GM19463 (cell line): Measurements from ENCODE around the gene GTF2A1.

Experiments
- ATAC-seq: cut with Tn5 transposase; IDR thresholded peaks from one replicate; pipeline ENCODE4 v1.9.1; 2021; ENCODE audit warnings: mild to moderate bottlenecking, moderate library complexity; ENCODE audit not compliant: unreplicated experiment

Gene GTF2A1

DNA sequence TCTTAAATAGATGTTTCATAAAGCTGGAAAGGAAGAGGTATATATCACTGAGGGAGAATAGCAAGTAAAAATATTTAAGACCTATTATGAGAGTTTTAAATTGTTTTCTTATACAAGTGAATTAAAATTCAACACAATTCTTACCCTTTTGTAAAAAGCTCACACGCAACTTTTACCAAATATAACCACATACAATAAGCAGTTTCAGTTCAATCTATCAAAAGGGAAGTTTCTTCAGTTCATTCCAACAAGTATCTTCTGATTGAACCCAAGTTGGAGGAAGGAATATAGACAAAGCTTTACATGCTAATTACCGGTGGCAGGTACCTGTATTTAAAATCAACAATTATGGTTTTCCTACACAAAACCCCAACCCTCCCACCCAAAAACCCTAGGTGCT is 41.1 kb downstream of the GTF2A1 start:
- ATAC-seq: no peak

- peak; percentile 68 for ATAC-seq
Measured at GRCh38 chr14:81178063-81178462, 42.7 kb downstream of the GTF2A1 start.

DNA sequence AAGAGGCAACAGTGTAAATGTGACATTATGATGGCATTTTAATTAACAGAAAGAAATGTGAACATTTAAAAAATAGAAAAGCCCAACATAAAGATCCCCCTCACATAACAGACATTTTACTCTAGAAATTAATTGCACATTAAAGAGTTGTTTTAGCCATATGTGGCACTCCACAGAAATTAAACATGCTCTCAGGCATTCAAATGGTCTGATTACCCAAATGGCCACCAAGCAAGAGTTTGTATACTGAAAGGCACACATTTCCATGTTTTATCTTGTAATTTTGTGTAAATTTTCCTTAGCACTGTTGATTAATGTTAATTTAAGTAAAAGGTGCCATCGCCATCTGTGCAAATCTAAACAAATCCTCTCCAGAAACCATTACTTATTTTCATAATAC is 43.5 kb downstream of the GTF2A1 start:
- no peak for ATAC-seq

- no peak for ATAC-seq
Measured at GRCh38 chr14:81176241-81176640, 44.5 kb downstream of the GTF2A1 start.

- ATAC-seq: peak; percentile 23
Measured at GRCh38 chr14:81172881-81173280, 47.9 kb downstream of the GTF2A1 start.

DNA sequence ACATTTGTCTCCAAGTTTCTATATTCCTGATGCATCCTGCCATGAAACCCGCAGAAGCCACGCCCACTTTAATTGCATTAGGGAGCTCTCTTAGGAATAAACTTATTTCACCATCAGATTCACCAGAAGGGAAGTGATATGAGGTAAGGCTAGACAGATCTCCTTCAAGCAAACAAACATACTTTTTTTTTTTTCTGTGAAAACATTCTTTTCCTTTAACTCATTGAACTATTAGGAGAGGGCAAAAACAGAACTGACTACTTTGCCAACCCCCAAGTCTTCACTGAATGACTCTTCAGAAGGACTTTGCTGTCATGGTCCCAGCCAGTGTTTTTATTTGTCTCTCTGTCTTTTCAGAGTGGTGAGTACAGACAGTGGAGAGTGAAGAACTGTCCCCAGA is 48.4 kb downstream of the GTF2A1 start:
- peak; percentile 21 for ATAC-seq

- ATAC-seq: no peak
Measured at GRCh38 chr14:81170829-81171195, 49.9 kb downstream of the GTF2A1 start.

- ATAC-seq: peak; percentile 92
Measured at GRCh38 chr14:81170104-81170828, 50.5 kb downstream of the GTF2A1 start.

DNA sequence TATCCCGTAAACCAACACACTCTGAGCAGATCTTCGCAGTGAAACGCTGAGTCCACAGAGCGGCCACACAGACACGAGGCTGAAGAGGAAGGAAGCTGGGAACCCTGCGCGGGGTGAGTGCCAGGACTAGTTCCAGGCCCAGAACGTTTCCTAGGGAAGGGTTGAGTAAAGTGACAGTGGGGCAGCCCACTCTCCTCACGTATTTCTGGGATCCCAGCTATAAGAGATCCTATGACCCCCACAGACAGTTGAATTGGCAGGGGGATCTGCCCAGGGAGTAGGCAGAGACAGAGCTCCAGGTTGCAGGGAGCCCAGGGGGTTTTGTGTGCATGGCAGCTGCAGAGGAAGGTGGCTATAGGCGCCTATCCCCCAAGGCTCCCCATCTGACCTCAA is 51.1 kb downstream of the GTF2A1 start:
- ATAC-seq: peak; percentile 13

DNA sequence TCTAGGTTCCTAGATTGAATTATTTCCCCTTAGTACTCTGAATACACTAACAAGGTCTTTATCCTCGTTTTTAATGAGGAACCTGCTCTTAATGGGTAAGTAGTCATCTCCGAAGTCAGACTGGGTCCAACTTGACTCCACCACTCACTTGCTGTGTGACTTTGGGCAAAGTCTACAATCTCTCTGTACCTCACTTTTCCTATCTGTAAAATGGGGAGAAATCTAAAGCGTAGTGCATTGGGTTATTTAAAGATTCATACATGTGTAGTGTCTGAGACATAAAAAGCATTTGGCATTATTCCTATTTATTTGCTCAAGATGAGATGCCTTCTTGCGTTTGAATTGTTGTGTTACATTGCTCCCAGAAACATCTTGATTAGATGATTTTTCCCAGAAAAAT is 51.5 kb downstream of the GTF2A1 start:
- no peak for ATAC-seq

DNA sequence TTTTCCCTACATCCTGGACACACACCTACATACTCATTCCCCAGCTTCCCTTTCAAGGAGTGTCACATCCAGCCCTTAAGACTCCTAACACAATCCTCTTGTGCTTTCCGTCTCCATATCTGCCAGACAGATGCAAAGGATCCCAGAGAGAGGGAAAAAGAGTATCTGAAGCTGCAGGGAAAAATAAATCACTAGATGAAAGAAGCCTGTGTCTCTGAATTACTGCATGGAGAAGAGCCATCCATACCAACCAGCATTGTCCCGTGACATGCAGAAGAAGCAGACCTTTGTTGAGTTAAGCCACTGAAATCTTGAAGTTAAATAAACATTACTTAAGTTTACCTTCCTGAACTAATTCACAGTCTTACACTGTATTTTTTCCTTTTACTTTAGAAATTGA is 54.6 kb downstream of the GTF2A1 start:
- ATAC-seq: no peak

- no peak for ATAC-seq
Measured at GRCh38 chr14:81165188-81165587, 55.6 kb downstream of the GTF2A1 start.

DNA sequence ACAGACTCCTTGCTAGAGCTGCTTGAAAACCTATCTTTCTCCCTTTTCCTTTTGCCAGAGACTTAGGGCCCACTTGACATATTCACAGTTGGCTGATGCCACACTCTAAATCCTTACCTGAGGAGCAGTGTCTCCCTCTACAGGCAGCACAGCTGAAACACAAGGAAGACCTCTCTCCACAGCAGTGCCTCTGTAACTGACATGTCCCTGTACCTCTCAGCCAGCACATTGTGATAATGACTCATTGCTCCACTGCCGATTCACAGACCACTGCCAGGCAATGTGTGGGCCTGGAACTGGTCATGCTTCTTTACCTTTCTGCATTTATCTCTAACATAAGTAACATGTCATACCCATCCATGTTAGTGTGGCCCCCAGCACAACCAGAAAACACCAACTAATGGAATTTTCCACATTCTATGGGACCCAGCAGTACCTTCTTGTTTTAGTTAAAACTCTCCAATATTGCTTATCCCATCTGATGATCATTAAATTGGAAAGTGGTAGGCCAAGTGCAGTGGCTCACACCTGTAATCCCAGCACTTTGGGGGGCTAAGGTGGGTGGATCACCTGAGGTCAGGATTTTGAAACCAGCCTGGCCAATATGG is 56.5 kb downstream of the GTF2A1 start:
- peak; percentile 92 for ATAC-seq

- no peak for ATAC-seq
Measured at GRCh38 chr14:81162941-81163340, 57.8 kb downstream of the GTF2A1 start.

DNA sequence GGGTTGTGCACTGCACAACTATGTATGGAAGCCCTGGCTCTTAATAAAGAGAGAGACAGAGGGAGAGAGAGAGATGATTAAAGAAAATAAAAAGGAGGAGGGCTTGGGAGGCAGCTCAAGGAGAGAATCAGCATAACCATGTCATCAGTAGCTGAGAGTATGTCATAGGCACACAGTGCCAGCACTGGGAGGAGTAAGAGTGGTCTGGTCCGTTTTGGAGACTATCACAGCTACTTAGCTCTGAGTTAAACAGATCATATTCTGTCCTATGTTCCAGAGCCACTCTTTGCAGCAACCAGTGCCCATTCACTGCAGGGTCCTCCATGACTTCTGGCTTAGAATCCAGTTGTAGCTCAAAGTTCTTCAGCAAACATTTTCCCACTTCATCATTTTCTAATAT is 59.0 kb downstream of the GTF2A1 start:
- ATAC-seq: no peak

DNA sequence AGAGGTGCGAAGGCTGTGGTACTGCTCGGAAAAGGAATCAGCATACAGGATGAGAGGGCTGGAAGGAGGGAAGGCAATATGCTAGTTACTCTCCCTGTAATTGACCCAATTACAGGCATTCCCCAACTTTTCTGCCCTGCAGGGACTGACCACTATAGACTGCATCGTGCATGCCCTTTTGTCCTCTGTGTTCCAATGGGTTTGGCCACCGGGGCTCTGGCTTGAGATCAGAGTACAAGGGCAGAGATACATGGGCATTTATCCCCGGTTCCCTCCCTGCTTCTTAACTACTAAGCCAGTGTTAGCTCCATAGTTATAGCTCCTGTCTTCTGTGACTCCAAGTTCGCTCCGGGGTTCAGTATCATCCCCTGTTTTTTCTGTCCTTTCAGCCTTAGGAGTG is 59.7 kb downstream of the GTF2A1 start:
- no peak for ATAC-seq

- ATAC-seq: no peak
Measured at GRCh38 chr14:81157431-81157830, 63.3 kb downstream of the GTF2A1 start.

DNA sequence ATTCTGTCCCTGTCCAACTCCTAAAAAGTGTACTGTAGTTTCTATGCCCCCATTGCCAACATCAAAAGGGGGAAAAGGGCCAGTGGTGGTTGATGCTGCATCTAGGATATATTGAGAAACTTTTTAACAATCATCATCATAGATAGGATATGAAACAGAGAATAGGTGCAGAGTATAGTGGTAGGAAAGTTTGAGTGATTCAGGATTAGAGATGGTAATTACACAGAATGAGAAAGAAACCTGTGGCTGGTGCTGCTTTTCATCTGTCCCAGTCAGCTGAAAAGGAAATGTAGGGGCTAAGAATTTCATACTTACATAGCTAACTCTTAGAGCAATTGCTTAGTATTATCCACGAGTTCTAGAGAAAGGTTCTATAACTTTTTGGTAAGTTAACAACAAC is 67.6 kb downstream of the GTF2A1 start:
- no peak for ATAC-seq

GRCh38 chr14:81148635-81149034 is 72.1 kb downstream of the GTF2A1 start:
- ATAC-seq: no peak

DNA sequence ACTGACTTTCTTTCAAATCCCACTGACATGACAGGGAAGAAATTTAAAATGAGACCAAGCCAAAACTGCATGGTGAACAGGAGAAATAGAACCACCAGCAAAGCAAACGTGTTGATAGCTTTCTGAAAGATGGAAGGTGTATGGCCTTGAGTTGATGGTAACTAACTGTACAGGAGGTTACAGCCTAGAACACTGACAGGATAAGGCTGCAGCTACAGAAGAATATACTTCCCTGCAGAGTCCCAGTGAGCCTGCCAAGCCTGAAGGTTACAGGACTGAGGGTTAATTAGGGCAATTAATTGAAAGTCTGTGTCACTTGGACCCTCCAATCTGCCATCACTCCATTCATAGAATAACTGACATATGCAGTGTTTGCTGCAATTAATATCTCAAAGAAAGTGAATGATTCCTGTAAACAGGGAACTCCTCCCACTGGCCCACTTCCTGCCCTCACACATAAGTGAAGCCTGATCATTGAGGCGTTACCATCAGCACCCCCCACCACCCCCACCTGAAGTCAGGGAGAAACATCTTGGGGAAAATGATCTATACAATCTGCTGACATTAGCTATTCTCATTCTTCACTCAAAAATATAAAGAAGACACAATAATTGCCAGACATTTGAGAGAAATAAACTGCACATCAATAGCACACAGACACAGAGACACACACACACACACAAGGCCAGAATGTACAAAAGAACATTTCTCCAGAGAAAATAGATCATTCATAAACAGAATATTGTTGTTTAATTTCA is 73.4 kb downstream of the GTF2A1 start:
- ATAC-seq: peak; percentile 44

DNA sequence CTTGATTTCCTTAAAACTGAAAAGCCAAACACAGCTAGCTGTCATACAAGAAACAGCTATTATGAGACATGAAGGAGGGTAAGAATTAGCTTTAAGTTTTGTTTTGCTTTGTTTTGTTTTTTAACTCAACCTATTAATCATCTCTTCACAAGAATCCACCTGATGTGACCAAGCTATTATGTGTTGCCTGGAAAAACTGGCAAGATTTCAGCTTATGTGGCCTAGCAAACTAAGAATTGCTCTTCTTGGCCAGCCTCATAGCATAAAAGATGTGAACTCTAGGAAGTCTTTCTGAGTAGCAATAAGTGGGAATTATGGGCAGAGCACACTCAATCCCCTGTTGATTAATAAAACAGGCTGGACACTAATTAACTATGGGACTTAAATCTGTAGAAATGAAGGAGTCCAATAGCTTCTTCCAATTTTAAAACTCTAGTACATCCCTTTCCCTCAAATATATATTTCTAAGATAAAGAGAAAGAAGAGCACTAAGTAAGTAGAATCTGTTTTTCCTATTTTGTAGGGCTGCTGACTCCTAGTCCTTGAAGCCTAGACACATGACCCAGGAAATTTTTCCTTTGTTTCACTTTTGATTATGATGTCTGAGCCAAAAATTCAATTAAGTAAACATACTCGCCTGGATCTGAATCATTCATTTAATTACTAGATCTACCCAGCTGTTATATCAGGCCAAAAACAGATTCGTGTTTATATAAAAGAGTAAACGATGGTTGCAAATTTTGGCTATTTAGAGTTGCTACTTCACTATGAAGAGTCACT is 75.7 kb downstream of the GTF2A1 start:
- ATAC-seq: no peak
